ENCODE results near the gene SUSD2. TPM values are rescaled to one million over a fixed set of nuclear protein-coding genes. Genes with fewer than 3 reads are reported as not detected.
"Not testable (repeated sequence)": the region's sequence is repeated elsewhere in the genome, so short reads cannot be mapped to it uniquely, and the experiment has no call there.

Gene SUSD2
- total RNA-seq, 1 experiment from 2014 or later: 0.26 TPM

DNA sequence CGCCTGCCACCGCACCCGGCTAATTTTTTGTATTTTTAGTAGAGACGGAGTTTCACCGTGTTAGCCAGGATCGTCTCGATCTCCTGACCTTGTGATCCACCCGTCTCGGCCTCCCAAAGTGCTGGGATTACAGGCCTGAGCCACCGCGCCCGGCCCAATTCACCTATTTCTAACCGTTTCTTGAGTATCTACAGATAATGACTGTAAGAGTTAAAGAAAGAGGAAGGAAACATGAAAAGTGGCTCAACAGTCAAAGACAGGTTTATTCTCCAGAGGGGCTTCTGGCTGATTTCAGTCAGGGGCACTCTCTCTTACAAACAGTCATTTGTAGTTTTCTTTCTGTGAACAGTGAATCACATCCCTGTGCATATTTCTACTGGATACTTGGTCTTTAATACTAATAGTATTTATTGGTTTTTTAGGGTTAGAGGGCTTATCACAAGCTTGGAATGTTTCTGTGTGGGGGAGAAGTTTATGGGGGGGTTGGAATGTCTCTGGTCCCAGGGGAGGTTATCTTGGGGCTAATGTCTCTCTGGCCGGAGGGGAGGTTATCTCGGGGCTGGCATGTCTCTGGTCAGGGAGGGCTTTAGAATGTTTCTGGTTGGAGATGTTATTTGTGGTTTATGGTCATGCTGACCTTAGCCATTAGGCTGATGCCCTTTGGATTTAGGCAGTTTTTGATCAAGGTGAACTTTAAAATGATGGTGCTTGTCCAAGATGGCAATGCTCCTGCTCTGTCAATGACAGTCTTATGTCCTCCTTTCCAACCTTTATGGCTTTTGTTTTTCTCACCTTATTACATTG lies 25.4 kb downstream of the SUSD2 start:
- H3K36me3 ChIP-seq (ENCODE audit: insufficient read depth, low read length); H3K27me3 ChIP-seq (ENCODE audit: low read length); H3K27ac ChIP-seq (ENCODE audit: low read length); H3K9me2 ChIP-seq (replicated peaks; ENCODE audit: insufficient read depth, low read length); H3K9ac ChIP-seq (ENCODE audit: low read length); H3K4me3 ChIP-seq (ENCODE audit: low read length); H4K20me1 ChIP-seq (ENCODE audit: insufficient read depth, low read depth, low read length); H3K79me2 ChIP-seq (ENCODE audit: low read length); DNase-seq; H3K9me3 ChIP-seq (ENCODE audit: low read length); H2AFZ ChIP-seq (ENCODE audit: low read length): not testable (repeated sequence)
- H3K4me1 ChIP-seq (ENCODE audit: low read length): peaks cover 19% of the 10 kb centered on the region
- peak overlapping the region; percentile 34 for H3K4me2 ChIP-seq (ENCODE audit: low read depth, low read length, poor library complexity, severe bottlenecking)

DNA sequence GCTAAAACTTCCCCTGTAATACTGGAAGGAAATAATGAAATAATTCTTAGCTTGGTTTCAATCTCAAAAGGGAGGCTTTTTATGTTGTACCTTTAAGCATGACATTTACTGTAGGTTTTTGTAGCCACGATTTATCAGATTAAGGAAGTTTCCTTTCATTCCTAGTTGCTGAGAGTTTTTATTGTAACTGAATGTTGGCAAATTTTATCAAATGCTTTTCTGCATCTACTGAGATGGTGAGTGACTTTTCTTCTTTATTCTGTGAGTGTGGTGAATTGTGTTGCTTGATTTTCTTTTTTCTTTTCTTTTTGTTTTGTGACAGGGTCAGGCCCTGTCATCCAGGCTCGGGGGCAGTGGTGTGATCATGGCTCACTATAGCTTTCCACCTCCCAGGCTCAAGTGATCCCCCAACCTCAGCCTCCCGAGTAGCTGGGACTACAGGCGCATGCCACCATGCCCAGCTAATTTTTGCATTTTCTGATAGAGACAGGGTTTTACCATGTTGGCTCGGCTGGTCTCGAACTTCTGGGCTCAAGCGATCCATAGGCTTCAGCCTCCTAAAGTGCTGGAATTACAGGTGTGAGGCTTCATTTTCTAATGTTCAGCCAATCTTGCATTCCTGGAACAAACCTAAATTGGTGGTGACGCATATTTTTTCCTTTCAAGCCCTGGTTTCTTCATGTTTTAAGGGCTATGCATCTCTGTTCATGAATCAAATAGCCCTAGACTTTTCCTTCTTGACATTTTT lies 26.2 kb downstream of the SUSD2 start:
- H3K9ac ChIP-seq (ENCODE audit: low read length): no peak overlapping the region
- no peak overlapping the region for H3K27ac ChIP-seq (ENCODE audit: low read length)
- no peaks in the 10 kb centered on the region for H3K36me3 ChIP-seq (ENCODE audit: insufficient read depth, low read length)
- H3K4me1 ChIP-seq (ENCODE audit: low read length): peaks cover 25% of the 10 kb centered on the region
- H3K4me2 ChIP-seq (ENCODE audit: low read depth, low read length, poor library complexity, severe bottlenecking): no peak overlapping the region
- H3K9me3 ChIP-seq (ENCODE audit: low read length): no peaks in the 10 kb centered on the region
- DNase-seq: no peak
- H4K20me1 ChIP-seq (ENCODE audit: insufficient read depth, low read depth, low read length): no peaks in the 10 kb centered on the region
- no peak overlapping the region for H3K4me3 ChIP-seq (ENCODE audit: low read length)
- H3K79me2 ChIP-seq (ENCODE audit: low read length): no peaks in the 10 kb centered on the region
- H2AFZ ChIP-seq (ENCODE audit: low read length): no peak overlapping the region
- no peaks in the 10 kb centered on the region for H3K9me2 ChIP-seq (replicated peaks; ENCODE audit: insufficient read depth, low read length)
- H3K27me3 ChIP-seq (ENCODE audit: low read length): no peaks in the 10 kb centered on the region

- Histone ChIP-seq H4K20me1 (ENCODE audit: insufficient read depth, low read depth, low read length) (no peaks in the 10 kb centered on the region), H3K79me2 (ENCODE audit: low read length) (no peaks in the 10 kb centered on the region), H3K4me2 (ENCODE audit: low read depth, low read length, poor library complexity, severe bottlenecking) (no peak overlapping the region), H3K27ac (ENCODE audit: low read length) (no peak overlapping the region), H3K36me3 (ENCODE audit: insufficient read depth, low read length) (no peaks in the 10 kb centered on the region), H3K9me2 (replicated peaks; ENCODE audit: insufficient read depth, low read length) (no peaks in the 10 kb centered on the region), H3K9ac (ENCODE audit: low read length) (no peak overlapping the region), H2AFZ (ENCODE audit: low read length) (no peak overlapping the region), H3K27me3 (ENCODE audit: low read length) (no peaks in the 10 kb centered on the region), H3K4me3 (ENCODE audit: low read length) (no peak overlapping the region), H3K9me3 (ENCODE audit: low read length) (no peaks in the 10 kb centered on the region), H3K4me1 (ENCODE audit: low read length) (peaks cover 25% of the 10 kb centered on the region)
- DNase-seq: no peak
Observed at GRCh38 chr22:24208012-24208749, 26.9 kb downstream of the SUSD2 start.

GRCh38 chr22:24209016-24209415 lies 27.7 kb downstream of the SUSD2 start:
- Histone ChIP-seq H3K4me3 (ENCODE audit: low read length) (no peak overlapping the region), H3K36me3 (ENCODE audit: insufficient read depth, low read length) (no peaks in the 10 kb centered on the region), H3K9me3 (ENCODE audit: low read length) (no peaks in the 10 kb centered on the region), H3K9ac (ENCODE audit: low read length) (no peak overlapping the region), H3K9me2 (replicated peaks; ENCODE audit: insufficient read depth, low read length) (no peaks in the 10 kb centered on the region), H3K27ac (ENCODE audit: low read length) (no peak overlapping the region), H3K79me2 (ENCODE audit: low read length) (no peaks in the 10 kb centered on the region), H2AFZ (ENCODE audit: low read length) (no peak overlapping the region), H3K4me1 (ENCODE audit: low read length) (peaks cover 25% of the 10 kb centered on the region), H3K4me2 (ENCODE audit: low read depth, low read length, poor library complexity, severe bottlenecking) (no peak overlapping the region), H4K20me1 (ENCODE audit: insufficient read depth, low read depth, low read length) (no peaks in the 10 kb centered on the region), H3K27me3 (ENCODE audit: low read length) (no peaks in the 10 kb centered on the region)
- DNase-seq: no peak

- no peak overlapping the region for H2AFZ ChIP-seq (ENCODE audit: low read length)
- no peaks in the 10 kb centered on the region for H3K36me3 ChIP-seq (ENCODE audit: insufficient read depth, low read length)
- peaks cover 25% of the 10 kb centered on the region for H3K4me1 ChIP-seq (ENCODE audit: low read length)
- H3K79me2 ChIP-seq (ENCODE audit: low read length): no peaks in the 10 kb centered on the region
- no peaks in the 10 kb centered on the region for H3K9me3 ChIP-seq (ENCODE audit: low read length)
- H3K27ac ChIP-seq (ENCODE audit: low read length): no peak overlapping the region
- no peak overlapping the region for H3K4me2 ChIP-seq (ENCODE audit: low read depth, low read length, poor library complexity, severe bottlenecking)
- no peaks in the 10 kb centered on the region for H4K20me1 ChIP-seq (ENCODE audit: insufficient read depth, low read depth, low read length)
- no peak overlapping the region for H3K9ac ChIP-seq (ENCODE audit: low read length)
- no peak for DNase-seq
- H3K27me3 ChIP-seq (ENCODE audit: low read length): no peaks in the 10 kb centered on the region
- H3K4me3 ChIP-seq (ENCODE audit: low read length): no peak overlapping the region
- no peaks in the 10 kb centered on the region for H3K9me2 ChIP-seq (replicated peaks; ENCODE audit: insufficient read depth, low read length)
Observed at GRCh38 chr22:24209687-24210086, 28.4 kb downstream of the SUSD2 start.

DNA sequence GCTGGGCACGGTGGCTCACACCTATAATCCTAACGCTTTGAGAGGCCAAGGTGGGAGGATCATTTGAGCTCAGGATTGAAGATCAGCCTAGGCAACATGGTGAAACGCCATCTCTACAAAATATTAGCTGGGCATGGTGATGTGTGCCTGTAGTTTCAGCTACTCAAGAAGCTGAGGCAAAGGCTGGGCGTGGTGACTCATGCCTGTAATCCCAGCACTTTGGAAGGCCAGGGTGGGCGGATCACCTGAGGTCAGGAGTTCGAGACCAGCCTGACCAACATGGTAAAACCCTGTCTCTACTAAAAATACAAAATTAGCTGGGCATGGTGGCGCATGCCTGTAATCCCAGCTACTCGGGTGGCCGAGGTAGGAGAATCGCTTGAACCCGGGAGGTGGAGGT lies 29.1 kb downstream of the SUSD2 start:
- H3K27ac ChIP-seq (ENCODE audit: low read length); H3K9ac ChIP-seq (ENCODE audit: low read length); H3K4me3 ChIP-seq (ENCODE audit: low read length); H3K27me3 ChIP-seq (ENCODE audit: low read length); DNase-seq; H3K79me2 ChIP-seq (ENCODE audit: low read length); H2AFZ ChIP-seq (ENCODE audit: low read length); H3K36me3 ChIP-seq (ENCODE audit: insufficient read depth, low read length); H3K9me2 ChIP-seq (replicated peaks; ENCODE audit: insufficient read depth, low read length); H3K9me3 ChIP-seq (ENCODE audit: low read length); H3K4me2 ChIP-seq (ENCODE audit: low read depth, low read length, poor library complexity, severe bottlenecking); H4K20me1 ChIP-seq (ENCODE audit: insufficient read depth, low read depth, low read length): not testable (repeated sequence)
- H3K4me1 ChIP-seq (ENCODE audit: low read length): peaks cover 24% of the 10 kb centered on the region

DNA sequence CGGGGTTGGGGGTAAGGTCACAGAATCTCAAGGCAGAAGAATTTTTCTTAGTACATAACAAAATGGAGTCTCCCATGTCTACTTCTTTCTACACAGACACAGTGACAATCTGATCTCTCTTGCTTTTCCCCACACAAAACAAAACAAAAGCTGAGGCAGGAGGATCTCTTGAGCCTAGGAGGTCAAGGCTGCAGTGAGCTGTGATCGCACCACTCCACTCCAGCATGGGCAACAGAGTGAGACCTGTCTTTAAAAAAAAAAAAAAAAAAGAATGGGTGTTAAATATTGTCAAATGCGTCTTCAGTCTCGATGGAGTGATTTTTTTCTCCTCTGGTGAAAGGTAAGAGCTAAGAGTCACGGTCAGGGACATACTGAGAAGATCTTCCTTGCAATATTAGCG lies 30.4 kb downstream of the SUSD2 start:
- H3K4me2 ChIP-seq (ENCODE audit: low read depth, low read length, poor library complexity, severe bottlenecking); H3K79me2 ChIP-seq (ENCODE audit: low read length): not testable (repeated sequence)

GRCh38 chr22:24213111-24213510 lies 31.8 kb downstream of the SUSD2 start:
- H4K20me1 ChIP-seq (ENCODE audit: insufficient read depth, low read depth, low read length); DNase-seq; H3K9me3 ChIP-seq (ENCODE audit: low read length); H3K4me1 ChIP-seq (ENCODE audit: low read length); H3K9me2 ChIP-seq (replicated peaks; ENCODE audit: insufficient read depth, low read length); H3K4me2 ChIP-seq (ENCODE audit: low read depth, low read length, poor library complexity, severe bottlenecking); H3K36me3 ChIP-seq (ENCODE audit: insufficient read depth, low read length); H3K27me3 ChIP-seq (ENCODE audit: low read length); H3K27ac ChIP-seq (ENCODE audit: low read length); H3K4me3 ChIP-seq (ENCODE audit: low read length); H3K79me2 ChIP-seq (ENCODE audit: low read length); H3K9ac ChIP-seq (ENCODE audit: low read length); H2AFZ ChIP-seq (ENCODE audit: low read length): not testable (repeated sequence)

More for the DNA sequence above, 30.4 kb downstream of the SUSD2 start:
- peaks cover 13% of the 10 kb centered on the region for H3K4me1 ChIP-seq (ENCODE audit: low read length)
- not testable (repeated sequence) for H4K20me1 ChIP-seq (ENCODE audit: insufficient read depth, low read depth, low read length); H3K9me3 ChIP-seq (ENCODE audit: low read length); H2AFZ ChIP-seq (ENCODE audit: low read length); H3K36me3 ChIP-seq (ENCODE audit: insufficient read depth, low read length); DNase-seq; H3K9me2 ChIP-seq (replicated peaks; ENCODE audit: insufficient read depth, low read length); H3K27me3 ChIP-seq (ENCODE audit: low read length); H3K9ac ChIP-seq (ENCODE audit: low read length); H3K4me3 ChIP-seq (ENCODE audit: low read length); H3K27ac ChIP-seq (ENCODE audit: low read length)

Data from Karpas-422 (cell line).